GM18511 (cell line): ENCODE data around the gene HK1.
"Not testable (repeated sequence)": the region's sequence is repeated elsewhere in the genome, so short reads cannot be mapped to it uniquely, and the experiment has no call there.

Experiments
- ATAC-seq: cut with Tn5 transposase; IDR thresholded peaks from one replicate; pipeline ENCODE4 v1.9.1; 2021; ENCODE audit warnings: mild to moderate bottlenecking, moderate library complexity; ENCODE audit not compliant: unreplicated experiment

The HK1 gene

GRCh38 chr10:69307434-69307833, 29.1 kb downstream of the HK1 start:
- no peak for ATAC-seq

DNA sequence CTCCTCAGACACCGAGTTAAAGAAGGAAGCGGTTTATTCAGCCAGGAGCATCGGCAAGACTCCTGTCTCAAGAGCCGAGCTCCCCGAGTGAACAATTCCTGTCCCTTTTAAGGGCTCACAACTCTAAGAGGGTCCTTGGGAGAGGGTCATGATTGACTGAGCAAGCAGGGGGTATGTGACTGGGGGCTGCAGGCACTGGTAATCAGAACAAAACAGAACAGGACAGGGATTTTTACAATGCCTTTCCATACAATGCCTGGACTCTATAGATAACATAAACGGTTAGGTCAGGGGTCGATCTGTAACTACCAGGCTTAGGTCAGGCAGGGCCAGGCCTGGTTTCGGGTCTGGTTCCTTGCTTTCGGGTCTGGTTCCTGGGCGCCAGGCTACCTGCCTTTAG, 30.0 kb downstream of the HK1 start:
- not testable (repeated sequence) for ATAC-seq

- ATAC-seq: no peak
Measured at GRCh38 chr10:69311309-69311708, 33.0 kb downstream of the HK1 start.

DNA sequence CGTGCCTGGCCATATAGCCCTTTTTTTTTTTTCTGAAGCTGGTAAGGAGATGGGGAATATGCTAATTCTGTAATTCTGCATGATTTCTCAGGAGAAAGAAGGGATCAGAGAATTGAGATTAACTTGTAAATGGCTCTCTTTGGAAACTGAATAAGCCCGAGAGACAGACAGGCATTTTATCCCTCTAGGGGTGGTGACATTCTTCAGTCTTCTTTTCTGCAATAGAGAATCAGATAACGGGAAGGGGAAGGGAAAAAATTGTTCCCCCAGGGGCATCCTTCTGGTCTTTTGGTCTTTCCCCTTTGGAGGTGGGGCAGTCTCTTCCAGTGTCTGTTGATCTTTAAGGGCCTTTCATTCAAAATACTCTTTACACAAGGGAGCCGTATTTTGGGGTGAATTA, 34.2 kb downstream of the HK1 start:
- no peak for ATAC-seq

DNA sequence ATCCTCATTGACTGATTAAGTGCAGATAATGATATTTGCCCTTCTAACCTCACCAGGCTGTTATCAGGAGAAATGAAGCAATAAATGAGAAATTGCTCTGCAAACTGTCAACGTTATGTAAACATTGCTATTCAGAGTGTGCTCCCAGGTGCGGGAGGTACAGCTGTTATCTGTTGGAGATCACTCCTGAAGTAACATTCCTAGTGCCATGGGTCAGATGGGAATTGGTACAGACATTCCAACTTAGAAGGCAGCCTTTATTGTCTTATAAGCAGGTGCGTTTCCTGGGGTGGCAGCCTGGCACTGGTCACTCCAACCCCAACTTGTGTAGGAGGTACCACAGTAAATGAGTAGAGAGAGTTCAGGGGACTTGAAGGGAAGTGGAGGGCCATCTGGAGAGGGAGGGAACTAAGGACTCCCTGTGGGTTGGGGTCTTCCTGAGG, 36.8 kb downstream of the HK1 start:
- ATAC-seq: no peak

DNA sequence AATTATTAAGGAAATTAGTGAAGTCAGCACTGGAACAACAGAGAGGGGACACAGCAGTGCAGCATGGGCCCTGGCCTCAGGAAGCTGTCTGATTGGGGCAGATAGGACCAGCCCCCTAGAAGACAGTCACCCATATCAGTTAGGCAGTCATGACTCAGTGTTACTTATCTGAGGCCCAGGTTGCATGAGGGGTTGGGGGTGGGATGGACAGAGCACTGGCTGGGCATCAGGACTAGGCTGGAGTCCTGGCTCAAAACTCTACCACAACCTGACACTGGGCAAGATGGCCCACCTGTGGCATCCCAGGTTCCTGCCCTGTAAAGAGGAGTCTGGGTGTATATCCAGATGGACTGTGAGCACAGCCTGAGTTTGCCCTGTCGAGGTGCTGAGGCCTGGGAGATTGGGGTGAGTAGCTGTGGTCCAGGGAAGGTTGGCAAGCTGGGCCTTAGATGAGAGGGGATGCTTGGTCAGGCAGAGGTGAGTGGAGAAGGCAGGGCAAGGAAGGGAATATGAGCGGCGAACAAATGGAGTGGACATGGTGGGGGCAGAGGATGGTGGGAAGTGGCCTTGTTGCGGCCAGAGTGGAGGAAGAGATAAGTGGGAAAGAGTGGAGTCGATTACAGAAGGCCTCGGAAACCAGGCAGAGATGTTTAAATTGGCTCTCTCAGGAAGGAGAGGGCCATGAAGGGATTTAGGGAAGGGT, 37.5 kb downstream of the HK1 start:
- ATAC-seq: no peak

- ATAC-seq: no peak
Measured at GRCh38 chr10:69316313-69317059, 38.2 kb downstream of the HK1 start.

- ATAC-seq: peak; percentile 43
Measured at GRCh38 chr10:69317175-69317604, 38.9 kb downstream of the HK1 start.

DNA sequence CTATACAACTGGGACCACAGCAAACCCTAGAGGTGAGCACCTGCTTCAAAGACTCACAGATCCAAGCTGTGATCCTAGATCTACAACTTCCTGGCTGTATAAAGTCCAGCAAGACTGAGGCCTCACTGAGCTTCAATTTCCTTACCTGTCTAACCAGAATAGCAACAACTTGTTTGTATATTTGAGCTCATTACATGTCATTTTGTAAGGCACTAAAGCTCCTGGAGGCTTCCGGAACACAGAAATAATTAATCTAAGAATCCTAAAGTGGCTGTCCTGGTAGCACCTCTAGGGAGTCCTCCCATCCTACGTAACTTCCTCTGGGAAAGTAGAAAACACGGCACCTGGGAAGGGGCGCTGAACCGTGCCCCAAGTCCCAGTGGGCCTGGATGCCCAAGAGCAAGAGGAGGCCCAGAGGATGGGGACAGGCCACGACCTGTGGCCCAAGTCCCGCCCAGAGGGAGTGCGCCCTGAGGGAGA, 39.4 kb downstream of the HK1 start:
- ATAC-seq: peak; percentile 36

DNA sequence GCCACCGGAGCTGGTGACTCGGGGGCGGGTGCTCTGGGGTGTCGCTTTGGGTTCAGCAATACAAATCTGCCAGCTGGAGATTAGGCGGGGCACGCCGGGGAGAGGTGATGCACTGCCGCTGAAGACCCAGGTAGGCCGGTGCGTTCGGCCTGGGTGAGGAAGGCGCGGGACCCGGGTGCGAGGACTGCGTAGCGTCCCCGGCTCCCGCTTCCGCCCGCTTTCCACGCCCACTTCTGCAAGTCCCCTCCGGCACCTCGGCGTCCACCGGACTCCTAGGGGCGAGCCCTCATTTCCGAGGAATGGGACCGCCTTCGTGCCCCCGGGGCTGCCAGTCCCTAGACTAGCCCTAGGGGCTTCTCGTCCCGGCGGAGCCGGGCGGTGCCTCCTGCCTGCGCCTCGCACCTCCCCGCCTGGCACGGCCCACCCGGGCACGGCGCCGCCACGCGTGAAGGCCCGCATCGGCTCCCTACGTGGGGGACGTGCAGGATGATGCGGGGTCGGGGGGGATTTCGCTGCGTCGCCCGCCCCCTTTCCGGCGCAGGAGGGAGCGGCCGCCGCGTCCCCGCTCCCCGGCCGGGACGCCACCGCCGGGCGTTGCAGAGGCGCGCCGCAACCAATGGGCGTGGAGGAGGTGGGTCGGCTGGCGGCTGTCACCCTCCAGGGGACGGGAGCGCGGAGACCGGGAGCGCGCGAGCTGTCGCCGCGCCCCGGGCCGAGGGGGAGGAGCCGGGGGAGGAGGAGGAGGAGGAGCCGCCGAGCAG, 40.0 kb downstream of the HK1 start:
- ATAC-seq: peak; percentile 87

DNA sequence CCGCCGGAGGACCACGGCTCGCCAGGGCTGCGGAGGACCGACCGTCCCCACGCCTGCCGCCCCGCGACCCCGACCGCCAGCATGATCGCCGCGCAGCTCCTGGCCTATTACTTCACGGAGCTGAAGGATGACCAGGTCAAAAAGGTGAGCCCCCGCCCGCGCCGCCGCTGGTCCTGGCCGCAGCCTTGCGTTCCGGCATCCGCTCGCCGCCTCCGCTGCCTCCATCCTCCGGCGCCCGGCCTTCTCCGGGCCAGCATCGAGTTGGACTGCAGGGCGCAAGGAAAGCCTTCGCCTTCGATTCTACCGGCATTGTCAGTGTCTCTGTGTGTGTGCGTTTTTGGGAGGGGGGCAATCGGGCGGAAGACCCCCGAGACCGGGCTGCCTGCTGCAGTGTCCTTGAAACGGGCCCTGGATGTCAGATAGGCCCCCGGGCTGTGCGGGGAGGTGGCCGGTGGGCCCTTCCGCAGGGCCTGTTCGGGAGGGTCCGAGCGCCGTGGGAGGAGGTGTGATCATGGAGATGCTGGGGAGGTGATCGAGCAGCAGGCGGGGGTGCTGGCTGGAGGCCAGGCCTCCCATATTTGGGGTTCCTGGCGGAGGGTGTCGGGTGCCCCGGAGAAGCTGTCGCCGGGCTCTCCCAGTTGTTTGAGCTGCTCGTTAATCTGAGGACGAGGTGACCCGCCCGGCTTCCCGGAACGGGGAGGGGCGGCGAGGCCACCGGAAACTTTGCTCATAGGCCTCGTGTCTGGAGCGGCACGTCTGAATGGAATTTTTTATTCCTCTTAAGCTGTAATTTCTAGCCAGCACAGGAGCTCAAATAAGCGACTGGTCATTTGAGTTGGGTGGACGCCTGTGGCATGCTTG, 40.8 kb downstream of the HK1 start:
- ATAC-seq: peak; percentile 31

DNA sequence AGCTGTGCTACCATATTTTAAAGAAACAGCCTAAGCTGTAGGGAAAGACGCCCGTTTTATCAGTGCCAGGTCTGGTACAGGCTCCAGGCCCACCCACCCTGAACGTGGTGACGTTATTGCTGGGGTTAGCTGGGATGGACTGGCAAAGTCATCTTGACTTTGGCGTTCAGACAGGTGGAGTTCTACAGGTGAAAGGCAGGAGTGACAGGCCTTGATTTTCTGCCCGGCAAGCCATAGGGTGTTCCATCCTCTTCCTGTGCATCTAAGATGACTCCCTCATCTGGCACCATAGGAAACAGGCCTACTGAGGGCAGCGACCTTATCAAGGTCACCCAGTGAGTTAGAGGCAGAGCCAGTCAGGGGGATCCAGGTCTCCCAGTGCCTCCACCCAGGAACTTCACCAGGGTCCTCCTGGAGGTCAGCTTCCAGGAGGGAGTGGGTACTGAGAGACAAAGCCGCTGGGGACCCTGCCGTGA, 41.6 kb downstream of the HK1 start:
- ATAC-seq: no peak

GRCh38 chr10:69320521-69320920, 42.2 kb downstream of the HK1 start:
- no peak for ATAC-seq

DNA sequence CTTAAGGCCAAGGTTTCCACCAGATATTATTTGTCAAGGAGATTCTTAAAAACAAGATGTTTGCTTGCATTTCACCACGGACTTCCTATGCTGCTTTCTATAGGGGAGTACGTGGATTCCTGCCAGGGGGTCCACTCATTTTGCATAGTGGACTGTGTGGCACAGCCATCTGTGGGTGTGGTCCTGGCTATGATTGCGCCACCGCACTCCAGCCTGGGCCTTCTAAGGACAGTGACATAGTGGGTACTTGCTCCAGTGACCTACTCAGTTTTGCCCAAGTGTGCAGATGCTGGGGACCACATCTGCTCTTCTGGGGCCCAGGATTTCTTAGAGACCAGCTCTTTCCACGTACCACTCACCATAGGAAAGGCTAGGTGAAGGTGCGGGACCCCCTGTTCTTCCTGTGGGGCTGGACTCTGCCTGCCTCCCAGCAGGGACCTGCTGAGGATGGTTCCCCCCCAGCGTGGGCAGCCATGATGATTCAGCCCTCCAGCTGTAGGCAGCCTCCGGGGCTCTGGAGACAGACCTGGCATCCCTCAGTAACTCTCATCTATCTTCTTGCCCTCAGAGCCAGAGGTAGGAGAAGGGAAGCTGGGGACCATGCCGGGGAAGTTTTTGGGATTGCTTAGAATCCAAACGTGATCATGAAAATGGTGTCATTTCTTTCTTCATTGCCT, 42.9 kb downstream of the HK1 start:
- no peak for ATAC-seq

DNA sequence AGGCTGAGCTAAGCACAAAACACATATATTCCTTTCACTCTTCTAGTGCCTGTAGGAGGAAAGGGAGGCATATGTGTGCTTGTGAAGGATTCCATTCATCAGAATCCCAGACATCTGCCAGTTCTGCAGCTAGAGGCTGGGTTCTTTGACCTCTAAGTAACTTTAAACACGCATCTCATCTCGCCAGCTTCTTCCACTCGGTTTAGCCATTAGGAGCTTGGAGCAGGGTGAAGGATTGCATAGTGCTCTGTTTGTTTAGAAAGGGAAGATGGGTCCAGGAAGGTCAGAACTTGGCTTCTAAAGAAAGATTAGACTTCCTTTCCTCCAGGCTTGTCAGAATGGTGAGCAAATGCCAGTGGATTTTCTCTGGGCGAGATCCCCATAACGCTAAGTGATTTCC, 43.6 kb downstream of the HK1 start:
- ATAC-seq: no peak

GRCh38 chr10:69322346-69322745, 44.0 kb downstream of the HK1 start:
- not testable (repeated sequence) for ATAC-seq

GRCh38 chr10:69323622-69324021, 45.3 kb downstream of the HK1 start:
- no peak for ATAC-seq

- ATAC-seq: no peak
Measured at GRCh38 chr10:69324583-69324982, 46.3 kb downstream of the HK1 start.

GRCh38 chr10:69325637-69326523, 47.6 kb downstream of the HK1 start:
- ATAC-seq: not testable (repeated sequence)
